HEK293T (cell line): ENCODE data around the gene SHISA2.

Source experiments
- ARNT ChIP-seq: fragments of 450-650 bp; IDR thresholded peaks from 2 replicates; pipeline ENCODE4 v1.6.1; 2017; ENCODE audit warnings: mild to moderate bottlenecking
- BHLHE40 ChIP-seq: fragments of 450-650 bp; IDR thresholded peaks from 2 replicates; pipeline ENCODE4 v1.6.1; 2016; ENCODE audit warnings: mild to moderate bottlenecking, moderate library complexity, borderline replicate concordance
- FOXA1 ChIP-seq: fragments of 450-650 bp; IDR thresholded peaks from 2 replicates; pipeline ENCODE4 v1.6.1; 2016; ENCODE audit warnings: mild to moderate bottlenecking
- FOXK2 ChIP-seq: fragments of 450-650 bp; IDR thresholded peaks from 2 replicates; pipeline ENCODE4 v1.6.1; 2016; ENCODE audit warnings: mild to moderate bottlenecking
- HDGF ChIP-seq: fragments of 450-650 bp; IDR thresholded peaks from 2 replicates; pipeline ENCODE4 v1.6.1; 2017; ENCODE audit warnings: antibody characterized with exemption, borderline replicate concordance
- NFRKB ChIP-seq: fragments of 450-650 bp; IDR thresholded peaks from 2 replicates; pipeline ENCODE4 v1.6.1; 2016; ENCODE audit warnings: mild to moderate bottlenecking, moderate library complexity
- SP1 ChIP-seq: fragments of 450-650 bp; IDR thresholded peaks from 2 replicates; pipeline ENCODE4 v1.6.1; 2017
- SUZ12 ChIP-seq: fragments of 450-650 bp; IDR thresholded peaks from 2 replicates; pipeline ENCODE4 v1.6.1; 2016; ENCODE audit warnings: mild to moderate bottlenecking
- TARDBP ChIP-seq: fragments of 450-650 bp; IDR thresholded peaks from 2 replicates; pipeline ENCODE4 v1.6.1; 2016
- ZNF384 ChIP-seq: fragments of 450-650 bp; IDR thresholded peaks from 2 replicates; pipeline ENCODE4 v1.6.1; 2016
- TF ChIP-seq, protein P1 (sequence below): fragments of 450-650 bp; IDR thresholded peaks from 2 replicates; pipeline ENCODE4 v1.6.1; 2016

DNA sequence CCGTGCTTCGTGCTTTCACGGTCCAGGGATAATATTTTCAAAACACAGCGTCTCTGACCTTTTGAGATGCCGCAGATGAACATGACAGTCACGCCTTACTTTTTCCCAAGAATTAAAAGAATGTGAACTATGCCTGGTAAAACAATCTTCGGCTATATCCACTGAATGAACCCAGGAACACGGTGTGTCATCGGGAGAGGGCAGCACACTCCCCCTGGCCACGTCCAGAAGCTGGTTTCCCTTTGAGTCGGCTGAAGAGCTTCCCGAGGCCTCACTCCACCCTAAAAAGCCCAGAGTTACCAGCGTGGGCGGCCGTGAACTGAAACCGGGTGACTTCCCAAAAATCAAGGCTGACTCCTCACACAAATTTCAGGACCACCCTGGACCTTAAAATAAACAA, 22.9 kb upstream of the SHISA2 start:
- TF ChIP-seq ARNT (no peak), SUZ12 (no peak), BHLHE40 (no peak), FOXK2 (no peak), FOXA1 (no peak), TARDBP (no peak), SP1 (no peak), HDGF (no peak), ZNF384 (no peak), NFRKB (no peak)
- TF ChIP-seq, protein P1, sequence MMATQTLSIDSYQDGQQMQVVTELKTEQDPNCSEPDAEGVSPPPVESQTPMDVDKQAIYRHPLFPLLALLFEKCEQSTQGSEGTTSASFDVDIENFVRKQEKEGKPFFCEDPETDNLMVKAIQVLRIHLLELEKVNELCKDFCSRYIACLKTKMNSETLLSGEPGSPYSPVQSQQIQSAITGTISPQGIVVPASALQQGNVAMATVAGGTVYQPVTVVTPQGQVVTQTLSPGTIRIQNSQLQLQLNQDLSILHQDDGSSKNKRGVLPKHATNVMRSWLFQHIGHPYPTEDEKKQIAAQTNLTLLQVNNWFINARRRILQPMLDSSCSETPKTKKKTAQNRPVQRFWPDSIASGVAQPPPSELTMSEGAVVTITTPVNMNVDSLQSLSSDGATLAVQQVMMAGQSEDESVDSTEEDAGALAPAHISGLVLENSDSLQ, result no peak
